Parathyroid adenoma (tissue), 2 donors: ENCODE measurements around the gene OCIAD2.

Source experiments
- H2AFZ ChIP-seq: fragments of 300-600 bp; sonication (generic); one replicate; pipeline ENCODE4 v1.7.0; 2017; ENCODE audit warnings: antibody characterized with exemption, mild to moderate bottlenecking
- H3K27ac ChIP-seq: fragments of 300-600 bp; sonication (generic); one replicate; pipeline ENCODE4 v1.7.0; 2017
- H3K27me3 ChIP-seq: fragments of 300-600 bp; sonication (generic); one replicate; pipeline ENCODE4 v1.7.0; 2017; ENCODE audit warnings: low read length; ENCODE audit not compliant: control insufficient read depth, insufficient read depth
- H3K36me3 ChIP-seq: fragments of 300-600 bp; sonication (generic); one replicate; pipeline ENCODE4 v1.7.0; 2017; ENCODE audit warnings: low read length; ENCODE audit not compliant: control insufficient read depth, insufficient read depth
- H3K4me1 ChIP-seq: fragments of 300-600 bp; sonication (generic); one replicate; pipeline ENCODE4 v1.7.0; 2017; ENCODE audit warnings: control low read depth
- H3K4me2 ChIP-seq: fragments of 300-600 bp; sonication (generic); one replicate; pipeline ENCODE4 v1.7.0; 2017; ENCODE audit warnings: low read length
- H3K4me3 ChIP-seq: fragments of 300-600 bp; sonication (generic); one replicate; pipeline ENCODE4 v1.7.0; 2017; ENCODE audit warnings: low read depth, low read length
- H3K79me2 ChIP-seq: fragments of 300-600 bp; sonication (generic); one replicate; pipeline ENCODE4 v1.7.0; 2017; ENCODE audit warnings: control low read depth
- H3K9ac ChIP-seq: fragments of 300-600 bp; sonication (generic); one replicate; pipeline ENCODE4 v1.7.0; 2017; ENCODE audit warnings: mild to moderate bottlenecking
- H3K9me3 ChIP-seq: fragments of 300-600 bp; sonication (generic); one replicate; pipeline ENCODE4 v1.7.0; 2017; ENCODE audit warnings: low read length; ENCODE audit not compliant: control insufficient read depth
- CTCF ChIP-seq: fragments of 300-600 bp; sonication (generic); IDR thresholded peaks from one replicate; pipeline ENCODE4 v1.7.0; 2017; ENCODE audit warnings: antibody characterized with exemption, mild to moderate bottlenecking
- donor health status: primary hyperparathyroidism.

Gene OCIAD2

GRCh38 chr4:48947731-48948130 lies 41.2 kb upstream of the OCIAD2 start:
- Histone ChIP-seq H3K79me2 (no peaks in the 10 kb centered on the region), H3K9ac (no peak overlapping the region), H2AFZ (no peak overlapping the region)

DNA sequence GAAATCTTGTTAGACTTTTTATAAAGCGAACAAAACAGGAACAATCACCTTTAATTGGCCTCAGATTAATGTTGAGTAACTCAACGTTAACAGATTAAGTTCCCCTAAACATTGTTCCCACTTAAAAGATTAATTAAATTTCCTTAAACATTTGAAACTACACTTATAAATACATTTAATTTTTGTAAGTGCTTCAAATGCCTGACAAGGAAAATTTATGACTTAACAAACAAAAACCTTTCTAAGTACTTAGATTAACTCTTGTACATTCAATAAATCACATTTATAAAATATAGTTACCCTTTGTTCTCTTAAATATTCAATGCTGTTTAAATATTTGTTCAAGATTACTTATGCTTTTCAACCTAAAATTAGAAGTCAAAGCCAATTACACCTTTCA lies 39.4 kb upstream of the OCIAD2 start:
- Histone ChIP-seq H3K9ac (no peak overlapping the region), H3K79me2 (no peaks in the 10 kb centered on the region), H3K4me2 (no peak overlapping the region), H3K27me3 (no peaks in the 10 kb centered on the region), H3K9me3 (no peaks in the 10 kb centered on the region), H3K4me1 (no peaks in the 10 kb centered on the region), H2AFZ (no peak overlapping the region), H3K36me3 (no peaks in the 10 kb centered on the region), H3K4me3 (no peak overlapping the region), H3K27ac (no peak overlapping the region)
- no peak for TF ChIP-seq CTCF

More at GRCh38 chr4:48947731-48948130, 41.2 kb upstream of the OCIAD2 start:
- no peaks in the 10 kb centered on the region for H3K36me3 ChIP-seq
- H3K4me3 ChIP-seq = no peak overlapping the region
- no peak overlapping the region for H3K4me2 ChIP-seq
- no peak overlapping the region for H3K27ac ChIP-seq
- no peaks in the 10 kb centered on the region for H3K27me3 ChIP-seq
- no peaks in the 10 kb centered on the region for H3K4me1 ChIP-seq
- no peaks in the 10 kb centered on the region for H3K9me3 ChIP-seq
- TF ChIP-seq CTCF = no peak

- Histone ChIP-seq H3K27ac (no peak overlapping the region), H3K36me3 (no peaks in the 10 kb centered on the region)
These were observed 38.2 kb upstream of the OCIAD2 start for GRCh38 chr4:48944756-48945241.

GRCh38 chr4:48944252-48944651 lies 37.7 kb upstream of the OCIAD2 start:
- H3K9ac ChIP-seq = no peak overlapping the region

More at GRCh38 chr4:48944756-48945241, 38.2 kb upstream of the OCIAD2 start:
- Histone ChIP-seq H3K9ac (no peak overlapping the region), H3K4me1 (no peaks in the 10 kb centered on the region), H3K9me3 (no peaks in the 10 kb centered on the region), H3K79me2 (no peaks in the 10 kb centered on the region), H2AFZ (no peak overlapping the region), H3K27me3 (no peaks in the 10 kb centered on the region), H3K4me2 (no peak overlapping the region), H3K4me3 (no peak overlapping the region)
- TF ChIP-seq CTCF = no peak

More at GRCh38 chr4:48944252-48944651, 37.7 kb upstream of the OCIAD2 start:
- Histone ChIP-seq H2AFZ (no peak overlapping the region), H3K27me3 (no peaks in the 10 kb centered on the region), H3K27ac (no peak overlapping the region), H3K9me3 (no peaks in the 10 kb centered on the region), H3K36me3 (no peaks in the 10 kb centered on the region), H3K4me3 (no peak overlapping the region), H3K4me2 (no peak overlapping the region), H3K79me2 (no peaks in the 10 kb centered on the region), H3K4me1 (no peaks in the 10 kb centered on the region)
- no peak for TF ChIP-seq CTCF
